NCI-H128 (cell line): Measurements from ENCODE around the gene NBPF3.
"Not testable (repeated sequence)": the region's sequence is repeated elsewhere in the genome, so short reads cannot be mapped to it uniquely, and the experiment has no call there.

Experiments used
- DNase-seq: peaks from one replicate; lab custom pipeline; 2025; ENCODE audit not compliant: unreplicated experiment; lab: John Stamatoyannopoulos, UW

Gene NBPF3

GRCh38 chr1:21518774-21519455 is 79.0 kb downstream of the NBPF3 start:
- DNase-seq: no peak

GRCh38 chr1:21519486-21520070 is 79.6 kb downstream of the NBPF3 start:
- DNase-seq: not testable (repeated sequence)

- no peak for DNase-seq
Measured at GRCh38 chr1:21520899-21521716, 81.2 kb downstream of the NBPF3 start.

- no peak for DNase-seq
Measured at GRCh38 chr1:21521717-21522060, 81.8 kb downstream of the NBPF3 start.

- no peak for DNase-seq
Measured at GRCh38 chr1:21522525-21523038, 82.6 kb downstream of the NBPF3 start.

- DNase-seq: no peak
Measured at GRCh38 chr1:21523297-21523813, 83.4 kb downstream of the NBPF3 start.

GRCh38 chr1:21524220-21524619 is 84.3 kb downstream of the NBPF3 start:
- no peak for DNase-seq

GRCh38 chr1:21524686-21525339 is 84.9 kb downstream of the NBPF3 start:
- DNase-seq: no peak

GRCh38 chr1:21525340-21525717 is 85.4 kb downstream of the NBPF3 start:
- no peak for DNase-seq

- DNase-seq: no peak
Measured at GRCh38 chr1:21526441-21526840, 86.5 kb downstream of the NBPF3 start.

- no peak for DNase-seq
Measured at GRCh38 chr1:21530368-21531016, 90.6 kb downstream of the NBPF3 start.

GRCh38 chr1:21531241-21531640 is 91.3 kb downstream of the NBPF3 start:
- DNase-seq: no peak

- no peak for DNase-seq
Measured at GRCh38 chr1:21532496-21532895, 92.6 kb downstream of the NBPF3 start.

- DNase-seq: no peak
Measured at GRCh38 chr1:21532992-21533534, 93.1 kb downstream of the NBPF3 start.

- DNase-seq: no peak
Measured at GRCh38 chr1:21534146-21534545, 94.2 kb downstream of the NBPF3 start.
